Kidney epithelial cell (primary cell): ENCODE data around the gene PLA2G2D. TPM values are rescaled to one million over a fixed set of nuclear protein-coding genes. Genes with fewer than 3 reads are reported as not detected.

Source experiments
- DNase-seq: peaks from one replicate; pipeline ENCODE4 v3.0.0-alpha.2; 2010; ENCODE audit warnings: low read depth
- H3K27me3 ChIP-seq: 2 replicates; pipeline ENCODE4 v1.6.0; 2011; ENCODE audit warnings: low read length; ENCODE audit not compliant: control insufficient read depth, insufficient read depth
- H3K36me3 ChIP-seq: 2 replicates; pipeline ENCODE4 v1.5.1; 2011; ENCODE audit warnings: low read length; ENCODE audit not compliant: control insufficient read depth, insufficient read depth
- H3K4me3 ChIP-seq: 2 replicates; pipeline ENCODE4 v1.5.1; 2011; ENCODE audit warnings: low read depth, mild to moderate bottlenecking, control low read depth, low read length
- CTCF ChIP-seq: IDR thresholded peaks from 2 replicates; pipeline ENCODE4 v1.5.1; 2011; ENCODE audit warnings: mild to moderate bottlenecking, moderate library complexity, low read length, control low read depth, inconsistent platforms; ENCODE audit not compliant: insufficient read depth, poor library complexity, severe bottlenecking
- total RNA-seq: library from RNA; depleted of rRNA; stranded (reverse); fragments of >200 nt; gene quantifications from 2 replicates; pipeline ENCODE4 v1.2.3, GENCODE V29; 2015

PLA2G2D gene
- total RNA-seq, 1 donor from 2014 or later = not detected

GRCh38 chr1:20164694-20165202, 45.4 kb upstream of the PLA2G2D start:
- TF ChIP-seq CTCF = no peak
- no peak overlapping the region for H3K4me3 ChIP-seq
- no peaks in the 10 kb centered on the region for H3K36me3 ChIP-seq
- no peak for DNase-seq
- peaks cover 7% of the 10 kb centered on the region for H3K27me3 ChIP-seq

- TF ChIP-seq CTCF = no peak
- no peak for DNase-seq
- H3K4me3 ChIP-seq = no peak overlapping the region
- peaks cover 2% of the 10 kb centered on the region for H3K27me3 ChIP-seq
- no peaks in the 10 kb centered on the region for H3K36me3 ChIP-seq
These were observed 40.7 kb upstream of the PLA2G2D start for GRCh38 chr1:20160034-20160433.

GRCh38 chr1:20158358-20159070, 39.2 kb upstream of the PLA2G2D start:
- H3K27me3 ChIP-seq = no peaks in the 10 kb centered on the region
- no peaks in the 10 kb centered on the region for H3K36me3 ChIP-seq
- TF ChIP-seq CTCF = no peak
- no peak for DNase-seq
- H3K4me3 ChIP-seq = no peak overlapping the region

GRCh38 chr1:20154301-20154831, 35.0 kb upstream of the PLA2G2D start:
- Histone ChIP-seq H3K36me3 (no peaks in the 10 kb centered on the region), H3K4me3 (no peak overlapping the region), H3K27me3 (no peaks in the 10 kb centered on the region)
- no peak for DNase-seq
- TF ChIP-seq CTCF = no peak

GRCh38 chr1:20153000-20153418, 33.7 kb upstream of the PLA2G2D start:
- TF ChIP-seq CTCF = no peak
- H3K36me3 ChIP-seq = no peaks in the 10 kb centered on the region
- H3K4me3 ChIP-seq = no peak overlapping the region
- no peak for DNase-seq
- no peaks in the 10 kb centered on the region for H3K27me3 ChIP-seq

GRCh38 chr1:20152599-20152930, 33.2 kb upstream of the PLA2G2D start:
- no peak for DNase-seq
- H3K4me3 ChIP-seq = no peak overlapping the region
- no peaks in the 10 kb centered on the region for H3K36me3 ChIP-seq
- no peak for TF ChIP-seq CTCF
- H3K27me3 ChIP-seq = no peaks in the 10 kb centered on the region
